Neural cell (in vitro differentiated cells): ENCODE results near the gene CDH4.

Source experiments
- CTCF ChIP-seq: fragments of 450-650 bp; IDR thresholded peaks from 2 replicates; pipeline ENCODE4 v1.5.1; 2014; ENCODE audit warnings: antibody characterized with exemption, mild to moderate bottlenecking, moderate library complexity; ENCODE audit not compliant: poor library complexity, severe bottlenecking
- EZH2 ChIP-seq: fragments of 200-600, 300-800 bp; shearing (Covaris generic), sonication (generic); IDR thresholded peaks from 2 replicates; pipeline ENCODE4 v1.6.1; 2014; ENCODE audit warnings: antibody characterized with exemption, low read length, borderline replicate concordance, mild to moderate bottlenecking; ENCODE audit not compliant: insufficient read depth, poor library complexity, severe bottlenecking
- POLR2AphosphoS5 ChIP-seq: IDR thresholded peaks from 2 replicates; pipeline ENCODE4 v1.6.1; 2012

DNA sequence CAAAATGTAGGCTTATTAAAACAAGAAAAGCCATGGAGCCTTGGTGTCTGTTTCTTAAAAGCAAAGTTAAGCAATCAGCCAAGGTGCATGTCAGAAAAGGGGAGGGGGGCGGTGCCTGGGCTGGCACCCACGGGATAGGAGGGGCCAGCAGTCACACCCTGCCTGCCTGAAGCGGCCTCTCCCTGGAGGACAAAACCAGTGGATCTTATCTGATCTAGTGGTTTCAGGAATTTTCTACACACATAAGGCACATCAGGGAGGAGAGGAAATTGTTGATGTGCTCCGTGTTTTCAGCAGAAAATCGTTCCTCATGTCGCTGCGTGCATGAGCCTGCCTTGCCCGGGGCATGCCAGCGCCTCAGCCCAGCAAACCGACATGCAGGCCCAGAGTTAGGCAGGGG is 537.3 kb downstream of the CDH4 start:
- TF ChIP-seq CTCF (no peak), POLR2AphosphoS5 (no peak), EZH2 (no peak)
